ENCODE results near the gene AGK.

AGK gene

GRCh38 chr7:141700296-141700847 lies 149.2 kb downstream of the AGK start:
- H3K4me1 ChIP-seq (ENCODE audit: low read length) = peaks cover 24% of the 10 kb centered on the region
- H3K27me3 ChIP-seq (ENCODE audit: low read depth, low read length) = peaks cover 9% of the 10 kb centered on the region
- no peaks in the 10 kb centered on the region for H3K9me3 ChIP-seq (ENCODE audit: insufficient read depth, low read length)
- TF ChIP-seq EZH2phosphoT487 (IDR thresholded peaks at IDR 0.05; ENCODE audit: low read depth) = no peak
- TF ChIP-seq, protein P1, sequence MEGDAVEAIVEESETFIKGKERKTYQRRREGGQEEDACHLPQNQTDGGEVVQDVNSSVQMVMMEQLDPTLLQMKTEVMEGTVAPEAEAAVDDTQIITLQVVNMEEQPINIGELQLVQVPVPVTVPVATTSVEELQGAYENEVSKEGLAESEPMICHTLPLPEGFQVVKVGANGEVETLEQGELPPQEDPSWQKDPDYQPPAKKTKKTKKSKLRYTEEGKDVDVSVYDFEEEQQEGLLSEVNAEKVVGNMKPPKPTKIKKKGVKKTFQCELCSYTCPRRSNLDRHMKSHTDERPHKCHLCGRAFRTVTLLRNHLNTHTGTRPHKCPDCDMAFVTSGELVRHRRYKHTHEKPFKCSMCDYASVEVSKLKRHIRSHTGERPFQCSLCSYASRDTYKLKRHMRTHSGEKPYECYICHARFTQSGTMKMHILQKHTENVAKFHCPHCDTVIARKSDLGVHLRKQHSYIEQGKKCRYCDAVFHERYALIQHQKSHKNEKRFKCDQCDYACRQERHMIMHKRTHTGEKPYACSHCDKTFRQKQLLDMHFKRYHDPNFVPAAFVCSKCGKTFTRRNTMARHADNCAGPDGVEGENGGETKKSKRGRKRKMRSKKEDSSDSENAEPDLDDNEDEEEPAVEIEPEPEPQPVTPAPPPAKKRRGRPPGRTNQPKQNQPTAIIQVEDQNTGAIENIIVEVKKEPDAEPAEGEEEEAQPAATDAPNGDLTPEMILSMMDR (IDR thresholded peaks at IDR 0.05; ENCODE audit: low read depth, low read length) = no peak
- no peak overlapping the region for H3K27ac ChIP-seq (ENCODE audit: low read length)
- H3K36me3 ChIP-seq (replicated peaks; ENCODE audit: low read depth, low read length) = no peaks in the 10 kb centered on the region
- peaks cover 39% of the 10 kb centered on the region for H4K20me1 ChIP-seq (ENCODE audit: insufficient read depth, low read length)
- peak overlapping the region; percentile 86 for H3K4me2 ChIP-seq (ENCODE audit: low read length)
- peaks cover 36% of the 10 kb centered on the region for H3K79me2 ChIP-seq (ENCODE audit: low read length)
- H2AFZ ChIP-seq (ENCODE audit: low read depth, low read length) = no peak overlapping the region
- peak overlapping the region; percentile 57 for H3K9ac ChIP-seq (ENCODE audit: low read length)
- peak overlapping the region; percentile 93 for H3K4me3 ChIP-seq (ENCODE audit: low read length)

DNA sequence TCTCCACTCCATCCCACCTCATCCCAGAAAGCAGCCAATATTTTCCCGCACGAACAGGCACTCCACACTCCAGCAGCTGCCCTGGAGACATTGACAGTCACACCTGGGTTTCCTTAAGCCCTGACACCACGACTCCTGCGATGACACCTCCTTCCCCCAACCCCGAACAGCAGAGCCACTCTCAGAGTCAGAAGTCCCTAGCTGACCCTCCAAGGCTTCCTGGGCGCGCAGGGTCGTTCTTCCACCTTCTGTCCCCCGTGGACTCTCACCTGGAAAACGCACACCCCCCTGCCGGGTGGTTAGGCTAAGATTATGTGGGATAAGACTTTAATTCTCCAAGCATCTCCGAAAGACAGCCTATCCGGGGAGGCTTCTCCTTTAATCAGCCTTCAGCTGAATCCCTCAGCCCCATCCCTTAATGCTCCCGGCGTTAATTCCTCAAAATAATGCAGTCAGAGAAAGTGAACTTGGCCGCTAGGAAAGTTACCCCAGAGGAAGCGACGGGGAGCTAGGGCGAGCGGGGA lies 149.7 kb downstream of the AGK start:
- peaks cover 24% of the 10 kb centered on the region for H3K4me1 ChIP-seq (ENCODE audit: low read length)

DNA sequence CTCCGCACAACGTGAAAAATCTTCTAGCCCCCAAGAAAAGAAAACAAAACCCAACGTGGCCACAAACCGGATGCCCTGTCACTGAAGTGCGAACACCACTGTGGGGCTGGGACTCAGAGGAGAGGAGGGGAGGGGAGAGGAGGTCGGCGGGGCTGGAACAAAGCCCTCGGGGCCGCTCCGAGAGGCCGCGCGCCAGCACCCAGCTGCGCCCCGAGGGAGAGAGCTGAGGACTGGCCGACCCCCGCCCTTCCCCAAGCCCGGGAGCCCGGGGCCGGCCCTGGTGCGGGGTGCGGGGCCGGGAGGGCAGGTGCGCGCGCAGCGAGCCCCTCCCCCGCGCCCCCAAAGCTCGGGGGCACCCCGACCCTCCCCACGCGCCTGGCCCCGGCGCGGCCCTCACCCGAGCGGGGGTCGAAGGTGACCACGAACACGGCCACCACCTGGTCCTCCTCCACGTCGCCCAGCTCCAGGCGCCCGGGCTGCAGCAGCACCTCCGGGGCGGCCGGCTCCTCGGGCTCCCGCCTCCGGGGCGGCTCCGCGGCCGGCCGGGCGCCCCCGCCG lies 150.4 kb downstream of the AGK start:
- Histone ChIP-seq H3K27me3 (ENCODE audit: low read depth, low read length) (peaks cover 12% of the 10 kb centered on the region), H3K27ac (ENCODE audit: low read length) (no peak overlapping the region), H3K4me2 (ENCODE audit: low read length) (peak overlapping the region; percentile 63), H3K9ac (ENCODE audit: low read length) (peak overlapping the region; percentile 76), H2AFZ (ENCODE audit: low read depth, low read length) (0 out of 2 replicates have a peak overlapping the region, but pooled peaks have one; percentile 73), H3K9me3 (ENCODE audit: insufficient read depth, low read length) (no peaks in the 10 kb centered on the region), H4K20me1 (ENCODE audit: insufficient read depth, low read length) (peaks cover 29% of the 10 kb centered on the region), H3K4me3 (ENCODE audit: low read length) (peak overlapping the region; percentile 93), H3K4me1 (ENCODE audit: low read length) (peaks cover 24% of the 10 kb centered on the region), H3K36me3 (replicated peaks; ENCODE audit: low read depth, low read length) (no peaks in the 10 kb centered on the region), H3K79me2 (ENCODE audit: low read length) (peaks cover 26% of the 10 kb centered on the region)
- no peak for TF ChIP-seq EZH2phosphoT487 (IDR thresholded peaks at IDR 0.05; ENCODE audit: low read depth)
- TF ChIP-seq, protein P1 (IDR thresholded peaks at IDR 0.05; ENCODE audit: low read depth, low read length) = no peak

More for the DNA sequence above, 149.7 kb downstream of the AGK start:
- Histone ChIP-seq H3K4me3 (ENCODE audit: low read length) (peak overlapping the region; percentile 93), H3K4me2 (ENCODE audit: low read length) (peak overlapping the region; percentile 86), H4K20me1 (ENCODE audit: insufficient read depth, low read length) (peaks cover 33% of the 10 kb centered on the region), H2AFZ (ENCODE audit: low read depth, low read length) (no peak overlapping the region), H3K36me3 (replicated peaks; ENCODE audit: low read depth, low read length) (no peaks in the 10 kb centered on the region), H3K9ac (ENCODE audit: low read length) (peak overlapping the region; percentile 57), H3K9me3 (ENCODE audit: insufficient read depth, low read length) (no peaks in the 10 kb centered on the region), H3K27me3 (ENCODE audit: low read depth, low read length) (peaks cover 9% of the 10 kb centered on the region), H3K79me2 (ENCODE audit: low read length) (peaks cover 30% of the 10 kb centered on the region), H3K27ac (ENCODE audit: low read length) (no peak overlapping the region)
- no peak for TF ChIP-seq EZH2phosphoT487 (IDR thresholded peaks at IDR 0.05; ENCODE audit: low read depth)
- TF ChIP-seq, protein P1 (IDR thresholded peaks at IDR 0.05; ENCODE audit: low read depth, low read length) = no peak

GRCh38 chr7:141702047-141702567 lies 150.9 kb downstream of the AGK start, which contains the start of gene DENND11:
TSS of gene DENND11 (minus strand) at chr7:141702166. CDS start at chr7:141702153, 13 bp downstream.
- no peak within 1 kb of the TSS for H3K27ac ChIP-seq (ENCODE audit: low read length)
- peak within 1 kb of the TSS; percentile 76 for H3K9ac ChIP-seq (ENCODE audit: low read length)

More at GRCh38 chr7:141702047-141702567, 150.9 kb downstream of the AGK start, which contains the start of gene DENND11:
- H3K4me1 ChIP-seq (ENCODE audit: low read length) = peaks cover 24% of the 10 kb centered on the region
- peaks cover 24% of the 10 kb centered on the region for H4K20me1 ChIP-seq (ENCODE audit: insufficient read depth, low read length)
- peak within 1 kb of the TSS; percentile 93 for H3K4me3 ChIP-seq (ENCODE audit: low read length)
- no peak for TF ChIP-seq EZH2phosphoT487 (IDR thresholded peaks at IDR 0.05; ENCODE audit: low read depth)
- TF ChIP-seq, protein P1 (IDR thresholded peaks at IDR 0.05; ENCODE audit: low read depth, low read length) = no peak
- H2AFZ ChIP-seq (ENCODE audit: low read depth, low read length) = peak within 1 kb of the TSS; percentile 75
- no peaks in the 10 kb centered on the region for H3K9me3 ChIP-seq (ENCODE audit: insufficient read depth, low read length)
- H3K27me3 ChIP-seq (ENCODE audit: low read depth, low read length) = peaks cover 15% of the 10 kb centered on the region
- H3K79me2 ChIP-seq (ENCODE audit: low read length) = peaks cover 21% of the 10 kb centered on the region
- peak within 1 kb of the TSS; percentile 86 for H3K4me2 ChIP-seq (ENCODE audit: low read length)
- no peaks in the 10 kb centered on the region for H3K36me3 ChIP-seq (replicated peaks; ENCODE audit: low read depth, low read length)

Measured in OCI-LY3 (cell line).